A549 (cell line): ENCODE data around the gene TMCO2. TPM values are rescaled to one million over a fixed set of nuclear protein-coding genes. Genes with fewer than 3 reads are reported as not detected.

ENCODE experiments used
- ATAC-seq, 2 experiments: fragments of 200-7000 bp in 1 of 2; fragments of >200 bp in 1 of 2; cut with Nextera tagmentation in 1 of 2; cut with Tn5 transposase in 1 of 2; 3 replicates each; pipeline versions ENCODE4 v1.8.0 to v1.9.1; 2018 to 2020; ENCODE audit warnings: mild to moderate bottlenecking in 1 of 2, moderate library complexity in 1 of 2
- CTCF ChIA-PET: fragments of 300-600 bp; sonication (Branson Sonifier 250); formaldehyde crosslinking; extraction: SDS; loops from one replicate; lab custom pipeline; 2021; ENCODE audit warnings: antibody characterized with exemption, inconsistent platforms; lab: Yijun Ruan, JAX
- POLR2A ChIA-PET: fragments of 350-600 bp; formaldehyde crosslinking; extraction: SDS; loops from one replicate; lab custom pipeline; 2021; ENCODE audit warnings: antibody characterized with exemption, inconsistent platforms; lab: Yijun Ruan, JAX
- DNase-seq, 2 experiments: peaks; one replicate each; pipeline versions ENCODE4 v3.0.0 to v3.0.0-alpha.2; 2011 to 2016; ENCODE audit warnings: low read depth in 1 of 2, low spot score in 1 of 2
- FAIRE-seq: peaks from 2 replicates; lab custom pipeline; 2011; peaks lifted over from hg19 to GRCh38; lab: Jason Lieb, UNC
- H3K27ac ChIP-seq, 2 experiments: fragments of >200 bp; sonication (Bioruptor Twin); formaldehyde crosslinking; 3 replicates each; pipeline ENCODE4 v1.5.1; 2016 to 2017
- H3K4me1 ChIP-seq: fragments of >200 bp; sonication (Bioruptor Twin); formaldehyde crosslinking; 3 replicates; pipeline ENCODE4 v1.6.1; 2016
- H3K4me2 ChIP-seq: fragments of >200 bp; sonication (Bioruptor Twin); formaldehyde crosslinking; 3 replicates; pipeline ENCODE4 v1.6.1; 2016
- H3K4me3 ChIP-seq: fragments of >200 bp; sonication (Bioruptor Twin); formaldehyde crosslinking; 3 replicates; pipeline ENCODE4 v1.5.1; 2016
- H3K9me3 ChIP-seq: fragments of >200 bp; sonication (Bioruptor Twin); formaldehyde crosslinking; 3 replicates; pipeline ENCODE4 v1.6.1; 2016
- ATOH8 ChIP-seq: fragments of 250-450 bp; sonication (Bioruptor Pico); IDR thresholded peaks from 2 replicates; pipeline ENCODE4 v1.5.0; 2020; ENCODE audit warnings: low read depth, mild to moderate bottlenecking, moderate library complexity
- BCL3 ChIP-seq: fragments of >200 bp; sonication (Bioruptor Twin); formaldehyde crosslinking; IDR thresholded peaks from 3 replicates; pipeline ENCODE4 v1.6.1; 2016
- CBX2 ChIP-seq: fragments of 200-600 bp; sonication (generic); IDR thresholded peaks from 2 replicates; pipeline ENCODE4 v1.6.1; 2016; ENCODE audit warnings: low read depth, mild to moderate bottlenecking, borderline replicate concordance
- CBX8 ChIP-seq: fragments of 200-600 bp; sonication (generic); IDR thresholded peaks from 2 replicates; pipeline ENCODE4 v1.6.1; 2016
- CHD4 ChIP-seq: fragments of 200-600 bp; sonication (generic); IDR thresholded peaks from 2 replicates; pipeline ENCODE4 v1.6.1; 2016; ENCODE audit warnings: antibody characterized with exemption, mild to moderate bottlenecking, borderline replicate concordance
- CTCF ChIP-seq: fragments of >200 bp; sonication (Bioruptor Twin); formaldehyde crosslinking; IDR thresholded peaks from 3 replicates; pipeline ENCODE4 v1.5.1; 2016
- EHF ChIP-seq: fragments of 250-450 bp; sonication (Bioruptor Pico); IDR thresholded peaks from 2 replicates; pipeline ENCODE4 v1.5.0; 2020; ENCODE audit warnings: mild to moderate bottlenecking
- EHMT2 ChIP-seq: fragments of 200-600 bp; sonication (generic); IDR thresholded peaks from 2 replicates; pipeline ENCODE4 v1.6.1; 2016; ENCODE audit warnings: antibody characterized with exemption, low read depth, mild to moderate bottlenecking, moderate library complexity
- ESRRA ChIP-seq: fragments of 150-350 bp; IDR thresholded peaks from 2 replicates; pipeline ENCODE4 v1.6.1; 2014; ENCODE audit warnings: mild to moderate bottlenecking, low read length, borderline replicate concordance
- GATA3 ChIP-seq: IDR thresholded peaks from 2 replicates; pipeline ENCODE4 v1.6.1; 2012; ENCODE audit warnings: borderline replicate concordance
- HEYL ChIP-seq: fragments of 250-450 bp; sonication (Bioruptor Pico); IDR thresholded peaks from 2 replicates; pipeline ENCODE4 v1.8.0; 2021; ENCODE audit warnings: mild to moderate bottlenecking, moderate library complexity
- HOXA7 ChIP-seq: fragments of 250-450 bp; sonication (Bioruptor Pico); IDR thresholded peaks from 2 replicates; pipeline ENCODE4 v1.5.0; 2020; ENCODE audit warnings: mild to moderate bottlenecking, moderate library complexity
- HOXB13 ChIP-seq: fragments of 250-450 bp; sonication (Bioruptor Pico); IDR thresholded peaks from 2 replicates; pipeline ENCODE4 v1.5.0; 2020; ENCODE audit warnings: low read depth, mild to moderate bottlenecking, moderate library complexity
- HOXB5 ChIP-seq: fragments of 250-450 bp; sonication (Bioruptor Pico); IDR thresholded peaks from 2 replicates; pipeline ENCODE4 v1.5.0; 2020; ENCODE audit warnings: mild to moderate bottlenecking, moderate library complexity
- JUNB ChIP-seq: fragments of >200 bp; sonication (Bioruptor Twin); formaldehyde crosslinking; IDR thresholded peaks from 2 replicates; pipeline ENCODE4 v1.6.1; 2016
- KDM5A ChIP-seq: fragments of 200-600 bp; sonication (generic); IDR thresholded peaks from 2 replicates; pipeline ENCODE4 v1.6.1; 2016; ENCODE audit warnings: antibody characterized with exemption, mild to moderate bottlenecking
- MAFK ChIP-seq: fragments of 450-650 bp; IDR thresholded peaks from 2 replicates; pipeline ENCODE4 v1.6.1; 2014; ENCODE audit not compliant: partially characterized antibody
- MAX ChIP-seq: IDR thresholded peaks from 2 replicates; pipeline ENCODE4 v1.6.1; 2012
- MAZ ChIP-seq: fragments of 150-350 bp; IDR thresholded peaks from 2 replicates; pipeline ENCODE4 v1.6.1; 2014; ENCODE audit warnings: antibody characterized with exemption, low read depth, low read length, borderline replicate concordance
- MYC ChIP-seq: IDR thresholded peaks from 2 replicates; pipeline ENCODE4 v1.6.1; 2012; ENCODE audit warnings: mild to moderate bottlenecking, inconsistent platforms, low read length, improper control_type of control experiment, borderline replicate concordance
- PHF8 ChIP-seq: fragments of 200-600 bp; sonication (generic); IDR thresholded peaks from 2 replicates; pipeline ENCODE4 v1.6.1; 2016; ENCODE audit warnings: low read depth, mild to moderate bottlenecking, antibody characterized with exemption, moderate library complexity, borderline replicate concordance
- RAD21 ChIP-seq, 2 experiments: fragments of >200 bp in 1 of 2; sonication (Bioruptor Twin) in 1 of 2; formaldehyde crosslinking in 1 of 2; IDR thresholded peaks in 1 of 2; conservative IDR thresholded peaks in 1 of 2; 2 replicates in 1 of 2; 3 replicates in 1 of 2; pipeline ENCODE4 v1.6.1; 2012 to 2018; ENCODE audit warnings: inconsistent platforms in 1 of 2
- RARB ChIP-seq: fragments of 250-450 bp; sonication (Bioruptor Pico); IDR thresholded peaks from 2 replicates; pipeline ENCODE4 v1.8.0; 2021; ENCODE audit warnings: mild to moderate bottlenecking, moderate library complexity
- RFX5 ChIP-seq: fragments of 450-650 bp; IDR thresholded peaks from 2 replicates; pipeline ENCODE4 v1.7.1; 2014; ENCODE audit warnings: antibody characterized with exemption, mild to moderate bottlenecking, moderate library complexity
- RNF2 ChIP-seq: fragments of 200-600 bp; sonication (generic); IDR thresholded peaks from 2 replicates; pipeline ENCODE4 v1.6.1; 2016; ENCODE audit warnings: low read depth, mild to moderate bottlenecking, antibody characterized with exemption, moderate library complexity, borderline replicate concordance
- SMC3 ChIP-seq: fragments of >200 bp; sonication (Bioruptor Twin); formaldehyde crosslinking; IDR thresholded peaks from 3 replicates; pipeline ENCODE4 v1.6.1; 2018; ENCODE audit warnings: inconsistent platforms
- SREBF2 ChIP-seq: fragments of 450-650 bp; IDR thresholded peaks from 2 replicates; pipeline ENCODE4 v1.6.1; 2014; ENCODE audit warnings: mild to moderate bottlenecking, moderate library complexity
- TFCP2L1 ChIP-seq: fragments of 250-450 bp; sonication (Bioruptor Pico); IDR thresholded peaks from 2 replicates; pipeline ENCODE4 v1.5.0; 2021; ENCODE audit warnings: mild to moderate bottlenecking
- TP53 ChIP-seq: fragments of 250-450 bp; sonication (Bioruptor Pico); IDR thresholded peaks from 2 replicates; pipeline ENCODE4 v1.5.0; 2021; ENCODE audit warnings: mild to moderate bottlenecking, moderate library complexity
- USF2 ChIP-seq: fragments of 450-650 bp; IDR thresholded peaks from 2 replicates; pipeline ENCODE4 v1.6.1; 2014; ENCODE audit warnings: antibody characterized with exemption
- ZSCAN20 ChIP-seq: fragments of 250-450 bp; sonication (Bioruptor Pico); IDR thresholded peaks from 2 replicates; pipeline ENCODE4 v1.8.0; 2022; ENCODE audit warnings: mild to moderate bottlenecking, moderate library complexity
- WGBS: methylation state at CpG from one replicate; pipeline ENCODE4 v1.1.6; 2017; ENCODE audit errors: missing lambda C conversion rate; 5-methylcytosine and 5-hydroxymethylcytosine counted together
- polyA plus RNA-seq, 4 experiments: library from polyadenylated mRNA; depleted of rRNA in 3 of 4; stranded (reverse); fragments of >200 nt; fragmentation: RNase III in 1 of 4; extraction: RNeasy Plus Mini Kit Qiagen cat#74134 plus additional on column Dnase treatment in 1 of 4; gene quantifications; 2 replicates in 3 of 4; 3 replicates in 1 of 4; pipeline ENCODE4 v1.2.3, GENCODE V29; 2011 to 2017

The TMCO2 gene
- polyA plus RNA-seq, 2 of the 4 experiments (the other 2 are of a cell fraction) = not detected

- no peak for FAIRE-seq
Measured at GRCh38 chr1:40243351-40243750, 4.4 kb upstream of the TMCO2 start.

GRCh38 chr1:40244138-40244744 is 3.5 kb upstream of the TMCO2 start:
- no peak for DNase-seq
- ChIA-PET CTCF (interaction anchor here (0.6 kb wide), 1 partner anchor 833 kb away, joined by 3 read pairs; no protein-coding TSS in a partner anchor), POLR2A (no interaction called here)
- no peak for TF ChIP-seq CBX8
- TF ChIP-seq RNF2 = no peak
- TF ChIP-seq HOXB13 (CRISPR knock-in tag) = no peak
- TF ChIP-seq ATOH8 (CRISPR knock-in tag) = no peak
- TF ChIP-seq TFCP2L1 = no peak
- no peak for TF ChIP-seq RFX5
- TF ChIP-seq HOXA7 (CRISPR knock-in tag) = no peak
- Histone ChIP-seq H3K4me1 (no peaks in the 10 kb centered on the region), H3K9me3 (no peaks in the 10 kb centered on the region), H3K4me2 (no peak overlapping the region), H3K4me3 (no peak overlapping the region), H3K27ac (no peak overlapping the region)
- no peak for ATAC-seq
- 66% methylated on average over 4 of the region's 4 CpGs for WGBS
- FAIRE-seq = no peak

More at GRCh38 chr1:40243351-40243750, 4.4 kb upstream of the TMCO2 start:
- DNase-seq = no peak
- 58% methylated on average over 2 of the region's 2 CpGs for WGBS
- TF ChIP-seq EHF = no peak
- TF ChIP-seq RARB (CRISPR knock-in tag) = no peak
- no peak for TF ChIP-seq ESRRA
- TF ChIP-seq EHMT2 = no peak
- TF ChIP-seq CBX2 = no peak
- TF ChIP-seq SREBF2 = no peak
- no peak for TF ChIP-seq SMC3
- TF ChIP-seq PHF8 = no peak
- TF ChIP-seq KDM5A = no peak
- no peak for TF ChIP-seq HEYL (CRISPR knock-in tag)
- no peak for TF ChIP-seq BCL3
- no peak for TF ChIP-seq MAZ
- TF ChIP-seq HOXB5 (CRISPR knock-in tag) = no peak
- no peak for TF ChIP-seq HOXA7 (CRISPR knock-in tag)
- TF ChIP-seq TP53 (CRISPR knock-in tag) = no peak
- no peak for TF ChIP-seq MAX
- TF ChIP-seq, all 56 proteins: peak for 0
- CTCF ChIA-PET = no interaction called here
- no peak for ATAC-seq
- H3K9me3 ChIP-seq = no peaks in the 10 kb centered on the region
- POLR2A ChIA-PET = no interaction called here
- no peak overlapping the region for H3K27ac ChIP-seq
- no peaks in the 10 kb centered on the region for H3K4me1 ChIP-seq
- no peak overlapping the region for H3K4me3 ChIP-seq
- H3K4me2 ChIP-seq = no peak overlapping the region

- H3K9me3 ChIP-seq = no peaks in the 10 kb centered on the region
- DNase-seq = no peak
- H3K27ac ChIP-seq = no peak overlapping the region
- ChIA-PET CTCF (interaction anchor here (0.6 kb wide), 1 partner anchor 47 kb away, joined by 3 read pairs; no protein-coding TSS in a partner anchor), POLR2A (no interaction called here)
- 76% methylated on average over 3 of the region's 3 CpGs for WGBS
- H3K4me3 ChIP-seq = no peak overlapping the region
- no peaks in the 10 kb centered on the region for H3K4me1 ChIP-seq
- FAIRE-seq = no peak
- no peak overlapping the region for H3K4me2 ChIP-seq
- ATAC-seq = no peak
- TF ChIP-seq MAFK (no peak), ZSCAN20 (CRISPR knock-in tag) (no peak), GATA3 (no peak), HOXB13 (CRISPR knock-in tag) (no peak), ATOH8 (CRISPR knock-in tag) (no peak), USF2 (no peak), RARB (CRISPR knock-in tag) (no peak), KDM5A (no peak), MYC (no peak), CHD4 (no peak), CTCF (no peak), RAD21 (conservative IDR thresholded peaks at IDR 0.05 in 1 of 2, IDR thresholded peaks at IDR 0.05 in 1 of 2) (no peak), JUNB (no peak)
Measured at GRCh38 chr1:40245686-40246085, 2.1 kb upstream of the TMCO2 start.
